ENCODE data around the gene YDJC.

- TF ChIP-seq CTCF (conservative IDR thresholded peaks at IDR 0.05; ENCODE audit: low read length) (no peak), EZH2phosphoT487 (IDR thresholded peaks at IDR 0.05; ENCODE audit: borderline replicate concordance) (no peak)
Measured at GRCh38 chr22:21640810-21641209, 11.0 kb upstream of the YDJC start.

Data from Loucy (cell line).